COLO668 (cell line): ENCODE results near the gene NT5DC3.
"Not testable (repeated sequence)": the region's sequence is repeated elsewhere in the genome, so short reads cannot be mapped to it uniquely, and the experiment has no call there.

Source experiments
- DNase-seq: peaks from one replicate; lab custom pipeline; 2025; ENCODE audit not compliant: unreplicated experiment; lab: John Stamatoyannopoulos, UW

The NT5DC3 gene

DNA sequence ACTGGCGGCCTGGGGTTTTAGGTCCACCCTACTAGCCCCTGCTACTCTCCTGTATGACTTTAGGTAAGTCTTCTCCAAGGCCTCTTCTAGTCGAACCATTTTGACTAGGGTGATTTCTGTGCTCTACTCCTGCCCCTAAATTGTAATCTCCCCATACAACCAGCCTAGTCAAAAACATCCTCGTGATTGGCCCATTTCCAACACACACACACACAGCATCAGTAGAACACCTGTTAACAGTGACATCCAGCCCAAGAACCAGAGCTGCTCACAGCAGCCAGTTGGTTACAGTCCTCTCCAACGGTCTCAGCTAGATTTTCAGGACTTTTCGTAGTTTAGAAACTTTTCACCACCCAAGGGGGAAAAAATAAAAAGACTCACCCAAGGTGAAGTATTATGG is 30.9 kb downstream of the NT5DC3 start:
- no peak for DNase-seq

GRCh38 chr12:103809639-103810038 is 31.4 kb downstream of the NT5DC3 start:
- not testable (repeated sequence) for DNase-seq

DNA sequence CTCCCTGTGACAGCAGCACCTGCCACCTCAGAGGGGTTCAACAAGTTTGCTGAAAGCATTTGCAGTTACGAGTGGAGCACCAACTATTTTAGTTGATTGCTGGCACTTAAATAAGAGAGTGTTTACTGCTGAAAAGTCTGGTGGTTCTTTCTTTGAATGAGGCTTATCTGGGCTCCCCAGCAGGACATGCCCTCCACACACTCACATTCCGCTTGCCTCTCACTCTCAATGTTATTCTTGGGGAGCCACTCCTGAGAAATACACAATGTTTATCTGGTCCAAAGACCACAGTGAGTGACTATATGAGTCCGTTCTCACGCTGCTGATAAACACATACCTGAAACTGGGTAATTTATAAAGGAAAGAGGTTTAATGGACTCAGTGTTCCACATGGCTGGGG is 31.9 kb downstream of the NT5DC3 start:
- DNase-seq = no peak

DNA sequence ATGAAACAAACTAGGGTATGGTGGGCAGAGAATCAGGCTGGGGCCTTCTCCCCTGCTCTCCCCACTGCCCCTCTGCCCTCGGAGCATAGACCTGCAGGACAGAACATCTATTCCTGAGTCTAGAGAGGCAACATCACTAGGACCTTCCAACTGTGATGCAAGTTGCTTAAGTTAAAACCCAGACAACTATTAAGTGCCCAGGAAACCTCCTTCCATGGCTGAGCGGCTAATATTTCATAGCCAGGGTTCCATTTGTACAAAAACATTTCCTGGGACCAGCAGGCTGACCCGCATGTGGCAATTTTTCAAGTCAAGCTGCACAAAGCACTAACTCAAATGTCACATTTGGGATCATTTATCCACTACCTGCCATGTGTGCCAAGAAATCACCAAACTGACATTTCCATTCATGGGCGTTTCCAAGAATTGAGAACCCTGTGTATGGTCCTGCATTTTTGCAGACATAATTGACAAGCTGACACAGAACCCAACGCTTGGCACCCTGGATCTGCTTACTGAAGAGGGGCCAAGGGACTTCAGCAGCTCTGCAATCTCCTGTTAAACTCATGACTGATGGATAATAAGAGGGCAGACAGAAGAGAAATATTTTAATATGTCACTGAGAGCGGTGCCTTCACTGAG is 32.7 kb downstream of the NT5DC3 start:
- no peak for DNase-seq

GRCh38 chr12:103807561-103808238 is 33.3 kb downstream of the NT5DC3 start:
- no peak for DNase-seq

DNA sequence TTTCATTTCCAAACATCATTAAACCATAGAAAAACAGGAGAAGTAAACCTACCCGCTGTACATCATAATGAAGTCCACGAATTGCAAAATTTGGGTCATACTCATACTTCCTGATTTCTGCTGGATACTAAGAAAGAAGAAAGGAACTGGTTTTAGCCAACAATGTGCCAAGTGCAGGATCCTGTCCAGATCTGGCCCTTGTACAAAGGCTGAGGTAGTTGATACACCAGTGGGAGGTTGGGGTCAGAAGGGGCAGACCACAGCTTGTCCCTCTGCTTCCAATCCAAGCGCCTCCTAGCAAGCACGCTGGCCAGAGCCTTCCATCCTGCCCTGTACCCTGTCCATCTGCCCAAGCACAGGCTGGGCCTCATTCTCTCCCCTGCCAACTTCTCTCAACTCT is 34.2 kb downstream of the NT5DC3 start:
- no peak for DNase-seq

GRCh38 chr12:103805655-103806360 is 35.2 kb downstream of the NT5DC3 start:
- no peak for DNase-seq

GRCh38 chr12:103803847-103804246 is 37.2 kb downstream of the NT5DC3 start:
- no peak for DNase-seq

DNA sequence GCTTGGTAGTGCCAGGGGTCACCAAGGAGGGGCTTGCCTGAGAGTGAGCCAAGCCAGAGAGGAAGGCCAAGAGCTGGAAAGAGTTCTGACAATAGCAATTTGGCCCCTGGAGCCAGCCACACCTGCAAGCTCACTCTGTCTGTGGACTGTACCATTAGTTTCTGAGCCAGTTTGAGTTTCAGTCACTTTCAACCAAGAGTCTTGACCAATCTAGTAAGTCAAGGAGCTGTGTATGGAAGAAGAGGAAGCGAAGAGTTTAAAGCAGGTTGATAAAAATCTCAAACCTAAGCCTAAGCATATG is 38.5 kb downstream of the NT5DC3 start:
- no peak for DNase-seq

GRCh38 chr12:103801709-103802585 is 39.1 kb downstream of the NT5DC3 start:
- DNase-seq = no peak

DNA sequence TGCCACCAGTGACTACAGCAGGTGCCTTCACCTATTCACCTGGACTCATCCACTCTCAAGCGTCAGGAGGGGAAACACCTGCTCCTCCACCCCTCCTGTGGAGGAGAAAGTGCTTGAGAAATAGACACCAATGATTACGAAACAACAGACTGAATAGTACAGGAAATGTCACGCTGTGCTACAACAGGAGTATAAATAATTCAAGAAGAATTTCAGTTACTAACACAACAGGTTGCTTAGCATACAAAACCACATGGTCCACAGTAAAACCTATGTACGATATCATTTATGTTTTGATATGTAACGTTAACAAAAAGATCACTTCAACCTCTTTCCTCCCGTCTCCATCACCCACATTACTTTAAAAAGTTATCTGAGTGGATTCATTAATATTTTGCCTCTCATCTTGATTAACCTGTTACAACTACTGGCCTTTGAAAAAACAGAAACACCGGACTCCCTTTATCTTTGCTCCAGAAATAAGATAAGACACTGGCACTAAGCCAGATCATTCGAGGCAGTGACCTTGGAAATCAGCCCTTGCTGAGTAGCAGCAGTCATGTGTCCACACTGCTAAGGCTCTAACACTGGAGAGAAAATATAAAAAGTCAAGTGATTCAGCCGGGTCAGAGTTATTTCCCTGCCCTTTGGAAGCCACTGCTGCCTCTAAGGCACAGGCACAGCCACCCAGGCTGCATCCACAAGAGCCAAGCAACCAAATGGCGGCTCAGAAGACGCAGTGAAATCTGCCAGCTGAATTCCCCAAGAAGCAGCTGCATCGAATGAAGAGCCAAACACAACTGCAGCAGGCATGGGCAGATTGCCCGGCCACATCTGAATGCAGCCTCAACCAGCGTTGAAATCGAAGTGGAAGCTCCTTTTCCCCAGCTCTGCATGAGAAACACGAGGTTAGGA is 40.9 kb downstream of the NT5DC3 start:
- peak; percentile 87 for DNase-seq

DNA sequence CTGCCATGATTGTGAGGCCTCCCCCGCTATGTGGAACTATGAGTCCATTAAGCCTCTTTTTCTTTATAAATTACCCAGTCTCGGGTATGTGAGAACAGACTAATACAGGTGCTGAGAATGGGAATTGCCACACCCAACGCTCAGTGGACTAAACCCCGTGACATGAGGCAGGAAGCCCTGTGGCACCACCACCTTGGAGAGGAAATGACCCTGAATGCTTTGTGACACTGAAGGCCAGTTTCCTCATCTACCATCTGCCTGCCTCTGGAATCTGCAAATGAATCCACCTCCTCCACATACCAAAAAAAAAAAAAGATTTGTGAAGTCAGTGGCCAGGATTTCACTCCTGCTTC is 41.6 kb downstream of the NT5DC3 start:
- DNase-seq = no peak

- DNase-seq = no peak
Measured at GRCh38 chr12:103798586-103798985, 42.4 kb downstream of the NT5DC3 start.

- no peak for DNase-seq
Measured at GRCh38 chr12:103794309-103795213, 46.5 kb downstream of the NT5DC3 start.

- DNase-seq = no peak
Measured at GRCh38 chr12:103793512-103794045, 47.5 kb downstream of the NT5DC3 start.

- no peak for DNase-seq
Measured at GRCh38 chr12:103793046-103793445, 48.0 kb downstream of the NT5DC3 start.

DNA sequence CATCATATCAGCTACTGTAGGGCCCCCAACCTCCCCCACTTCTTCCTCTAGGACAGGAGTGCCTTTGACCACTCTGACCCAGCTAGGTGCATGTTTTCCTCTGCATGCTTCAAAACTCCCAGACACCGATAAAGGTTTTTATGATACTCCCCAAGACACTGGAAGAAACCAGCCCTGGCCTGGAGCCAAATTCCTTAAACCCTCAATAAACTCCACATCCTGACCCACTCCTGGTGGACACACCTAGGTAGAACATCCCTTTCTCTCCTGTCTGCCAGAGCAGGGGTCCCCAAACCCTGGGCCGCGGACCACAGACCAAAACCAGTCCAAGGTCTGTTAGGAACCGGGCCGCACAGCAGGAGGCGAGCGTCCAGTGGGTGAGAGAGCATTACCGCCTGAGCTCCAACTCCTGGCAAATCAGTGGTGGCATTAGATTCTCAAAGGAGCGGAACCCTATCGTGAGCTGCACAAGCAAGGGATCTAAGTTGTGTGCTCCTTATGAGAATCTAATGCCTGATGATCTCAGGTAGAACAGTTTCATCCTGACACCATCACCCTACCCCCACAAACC is 49.6 kb downstream of the NT5DC3 start:
- DNase-seq = no peak

DNA sequence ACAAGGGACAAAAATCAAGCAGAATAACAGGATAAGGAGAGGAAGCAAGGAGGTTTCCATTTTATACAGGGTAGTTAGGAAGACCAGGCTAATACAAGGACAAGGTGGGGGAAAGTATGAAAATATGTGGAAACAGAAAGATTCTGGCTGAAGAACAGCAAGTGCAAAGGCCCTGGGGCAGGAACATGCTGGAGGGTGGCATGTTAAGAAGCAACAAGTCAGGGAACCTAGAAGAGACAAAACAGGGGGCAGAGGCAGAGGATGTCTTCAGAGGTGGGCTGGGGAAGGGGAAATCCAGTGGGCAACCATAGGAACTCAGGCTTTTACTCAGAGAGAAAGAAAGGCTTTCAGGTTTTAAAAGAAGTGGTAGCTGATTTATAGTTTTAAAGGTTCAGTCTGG is 54.8 kb downstream of the NT5DC3 start:
- DNase-seq = no peak
